GM19467 (cell line): Measurements from ENCODE around the gene CEP19.

Source experiments
- ATAC-seq: cut with Tn5 transposase; IDR thresholded peaks from one replicate; pipeline ENCODE4 v1.9.1; 2021; ENCODE audit warnings: mild to moderate bottlenecking, moderate library complexity; ENCODE audit not compliant: unreplicated experiment

The CEP19 gene

GRCh38 chr3:196667056-196667825 is 44.8 kb downstream of the CEP19 start:
- no peak for ATAC-seq

- no peak for ATAC-seq
Measured at GRCh38 chr3:196666001-196666867, 45.8 kb downstream of the CEP19 start.

DNA sequence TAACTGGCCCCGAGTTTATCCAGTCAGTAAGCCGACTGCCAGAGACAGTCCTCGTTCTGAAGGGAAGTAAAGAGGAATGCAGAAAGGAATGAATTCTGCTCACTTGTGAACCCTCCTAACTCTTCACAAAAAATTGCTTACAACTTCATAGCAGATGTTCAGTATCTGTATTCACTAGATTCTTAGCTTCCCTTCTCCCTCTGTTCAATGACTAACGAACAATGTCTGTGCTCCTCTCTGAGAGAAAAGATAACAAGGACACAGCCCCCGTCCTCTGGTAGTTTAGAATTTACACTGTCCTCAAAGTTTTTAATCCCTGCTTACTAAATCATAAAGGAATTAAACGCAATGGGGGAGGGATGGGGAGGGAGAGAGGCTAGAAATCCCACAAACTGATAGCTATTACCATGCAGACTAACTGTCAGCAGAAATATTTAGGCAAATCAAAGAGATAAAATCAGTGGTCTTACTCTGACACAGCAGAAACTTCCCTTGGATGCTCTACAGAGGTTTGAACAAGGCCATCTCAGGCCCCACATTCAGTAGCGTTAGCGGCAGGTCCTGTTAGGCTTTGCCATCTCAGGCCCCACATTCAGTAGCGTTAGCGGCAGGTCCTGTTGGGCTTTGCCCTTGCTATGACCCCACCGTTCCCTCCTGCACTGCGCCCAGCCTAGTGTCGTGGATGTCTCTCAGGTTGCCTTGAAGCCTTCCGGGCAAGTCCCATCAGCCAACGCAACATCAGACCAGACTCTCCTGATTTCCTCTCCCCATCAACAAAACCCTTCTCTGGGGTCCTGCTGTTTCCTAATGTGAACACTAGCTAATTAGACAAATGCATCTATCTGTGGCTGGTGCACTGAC is 49.1 kb downstream of the CEP19 start:
- no peak for ATAC-seq

GRCh38 chr3:196662033-196662432 is 50.0 kb downstream of the CEP19 start:
- no peak for ATAC-seq

DNA sequence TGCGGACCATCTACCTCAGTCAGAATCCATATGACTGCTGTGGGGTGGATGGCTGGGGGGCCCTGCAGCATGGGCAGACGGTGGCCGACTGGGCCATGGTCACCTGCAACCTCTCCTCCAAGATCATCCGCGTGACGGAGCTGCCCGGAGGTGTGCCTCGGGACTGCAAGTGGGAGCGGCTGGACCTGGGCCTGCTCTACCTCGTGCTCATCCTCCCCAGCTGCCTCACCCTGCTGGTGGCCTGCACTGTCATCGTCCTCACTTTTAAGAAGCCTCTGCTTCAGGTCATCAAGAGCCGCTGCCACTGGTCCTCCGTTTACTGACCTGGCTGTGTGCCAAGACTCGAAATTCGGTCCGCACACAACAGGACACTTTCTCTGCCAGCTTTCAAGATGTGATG is 50.6 kb downstream of the CEP19 start:
- ATAC-seq = no peak

DNA sequence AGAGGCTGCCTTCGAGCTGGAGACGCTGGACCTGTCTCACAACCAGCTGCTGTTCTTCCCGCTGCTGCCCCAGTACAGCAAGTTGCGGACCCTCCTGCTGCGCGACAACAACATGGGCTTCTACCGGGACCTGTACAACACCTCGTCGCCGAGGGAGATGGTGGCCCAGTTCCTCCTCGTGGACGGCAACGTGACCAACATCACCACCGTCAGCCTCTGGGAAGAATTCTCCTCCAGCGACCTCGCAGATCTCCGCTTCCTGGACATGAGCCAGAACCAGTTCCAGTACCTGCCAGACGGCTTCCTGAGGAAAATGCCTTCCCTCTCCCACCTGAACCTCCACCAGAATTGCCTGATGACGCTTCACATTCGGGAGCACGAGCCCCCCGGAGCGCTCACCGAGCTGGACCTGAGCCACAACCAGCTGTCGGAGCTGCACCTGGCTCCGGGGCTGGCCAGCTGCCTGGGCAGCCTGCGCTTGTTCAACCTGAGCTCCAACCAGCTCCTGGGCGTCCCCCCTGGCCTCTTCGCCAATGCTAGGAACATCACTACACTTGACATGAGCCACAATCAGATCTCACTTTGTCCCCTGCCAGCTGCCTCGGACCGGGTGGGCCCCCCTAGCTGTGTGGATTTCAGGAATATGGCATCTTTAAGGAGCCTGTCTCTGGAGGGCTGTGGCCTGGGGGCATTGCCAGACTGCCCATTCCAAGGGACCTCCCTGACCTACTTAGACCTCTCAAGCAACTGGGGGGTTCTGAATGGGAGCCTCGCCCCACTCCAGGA is 51.5 kb downstream of the CEP19 start:
- no peak for ATAC-seq

GRCh38 chr3:196659901-196660351 is 52.1 kb downstream of the CEP19 start:
- no peak for ATAC-seq
